Adipose tissue (tissue), 3 donors: Measurements from ENCODE around the gene TMEM231. TPM values are rescaled to one million over a fixed set of nuclear protein-coding genes. Genes with fewer than 3 reads are reported as not detected.
"Not testable (repeated sequence)": the region's sequence is repeated elsewhere in the genome, so short reads cannot be mapped to it uniquely, and the experiment has no call there.

Experiments used
- H3K27ac ChIP-seq: one replicate; pipeline ENCODE4 v1.5.1; 2013; ENCODE audit warnings: low read depth, low read length
- WGBS, 3 donors: extraction: QIAGEN DNeasy Blood & Tissue Kit; methylation state at CpG; one replicate each; pipeline ENCODE4 v1.1.7; 2013; 5-methylcytosine and 5-hydroxymethylcytosine counted together
- polyA plus RNA-seq, 3 donors: library from polyadenylated mRNA; stranded (reverse); fragments of 200-250 nt; gene quantifications; one replicate each; pipeline ENCODE4 v1.2.3, GENCODE V29; 2013
- donor health status: healthy with polysubstance abuse.
- donor health status: Bipolar disorder and iron deficiency.
- donor health status: healthy.

TMEM231 gene, protein sequence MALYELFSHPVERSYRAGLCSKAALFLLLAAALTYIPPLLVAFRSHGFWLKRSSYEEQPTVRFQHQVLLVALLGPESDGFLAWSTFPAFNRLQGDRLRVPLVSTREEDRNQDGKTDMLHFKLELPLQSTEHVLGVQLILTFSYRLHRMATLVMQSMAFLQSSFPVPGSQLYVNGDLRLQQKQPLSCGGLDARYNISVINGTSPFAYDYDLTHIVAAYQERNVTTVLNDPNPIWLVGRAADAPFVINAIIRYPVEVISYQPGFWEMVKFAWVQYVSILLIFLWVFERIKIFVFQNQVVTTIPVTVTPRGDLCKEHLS
- 1 to 10 TPM; 1.9 to 4.2 (median 3.7) TPM for polyA plus RNA-seq

DNA sequence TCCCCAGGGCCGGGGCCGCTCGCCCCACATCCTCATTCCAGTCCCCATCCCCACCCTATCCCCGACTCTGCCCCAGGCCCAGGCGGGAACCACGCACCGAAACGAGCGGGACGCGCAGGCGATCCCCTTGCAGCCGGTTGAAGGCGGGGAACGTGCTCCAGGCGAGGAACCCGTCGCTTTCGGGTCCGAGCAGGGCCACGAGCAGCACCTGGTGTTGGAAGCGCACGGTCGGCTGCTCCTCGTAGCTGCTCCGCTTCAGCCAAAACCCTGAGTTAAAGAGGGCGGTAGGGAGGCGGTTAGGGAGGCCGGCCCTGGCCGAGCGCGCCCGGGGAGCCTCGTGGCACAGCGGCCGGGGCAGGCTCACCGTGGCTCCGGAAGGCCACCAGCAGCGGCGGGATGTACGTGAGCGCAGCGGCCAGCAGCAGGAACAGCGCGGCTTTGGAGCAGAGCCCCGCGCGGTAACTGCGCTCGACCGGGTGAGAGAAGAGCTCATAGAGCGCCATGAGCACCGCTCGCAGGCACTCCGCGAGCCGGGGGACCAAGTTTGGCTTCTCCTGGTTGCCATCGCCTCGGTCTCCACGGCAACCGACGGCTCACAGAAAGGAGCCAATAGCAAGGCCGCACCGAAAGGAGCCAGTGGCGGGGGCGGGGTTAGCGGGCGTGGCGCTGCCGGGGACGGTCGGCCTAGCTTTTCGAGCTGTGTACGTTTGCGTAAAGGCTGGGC is at the start of gene TMEM231:
TSS of gene TMEM231 (minus strand) at position 546 of the 724 bp plus-strand sequence. CDS start at position 503, 43 bp downstream.
- WGBS, 3 donors, result 0% methylated on average over 75 of the region's 75 CpGs
- no peak within 1 kb of the TSS for H3K27ac ChIP-seq

DNA sequence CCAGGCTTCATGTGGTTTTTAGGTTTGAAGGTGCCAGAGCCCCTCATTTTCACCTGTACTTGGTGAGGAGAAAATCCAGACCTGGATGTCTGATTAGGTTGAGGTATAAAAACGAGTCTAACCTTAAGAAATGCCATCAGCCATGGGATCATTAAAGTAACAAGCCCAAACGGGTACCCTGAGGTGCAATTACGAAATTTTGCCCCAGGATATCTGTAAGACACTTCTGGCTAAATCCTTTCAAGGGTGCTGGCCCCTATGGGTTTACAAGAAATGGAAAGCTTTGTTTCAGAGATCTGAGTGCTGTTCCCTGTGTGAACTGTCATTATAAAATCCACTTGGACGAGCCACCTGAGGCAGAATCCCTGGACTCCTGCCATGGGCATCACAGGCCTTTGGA is 47.2 kb upstream of the TMEM231 start:
- no peak overlapping the region for H3K27ac ChIP-seq
- 87 to 94% (median 94%) methylated on average over 4 of the region's 4 CpGs for WGBS, 3 donors

DNA sequence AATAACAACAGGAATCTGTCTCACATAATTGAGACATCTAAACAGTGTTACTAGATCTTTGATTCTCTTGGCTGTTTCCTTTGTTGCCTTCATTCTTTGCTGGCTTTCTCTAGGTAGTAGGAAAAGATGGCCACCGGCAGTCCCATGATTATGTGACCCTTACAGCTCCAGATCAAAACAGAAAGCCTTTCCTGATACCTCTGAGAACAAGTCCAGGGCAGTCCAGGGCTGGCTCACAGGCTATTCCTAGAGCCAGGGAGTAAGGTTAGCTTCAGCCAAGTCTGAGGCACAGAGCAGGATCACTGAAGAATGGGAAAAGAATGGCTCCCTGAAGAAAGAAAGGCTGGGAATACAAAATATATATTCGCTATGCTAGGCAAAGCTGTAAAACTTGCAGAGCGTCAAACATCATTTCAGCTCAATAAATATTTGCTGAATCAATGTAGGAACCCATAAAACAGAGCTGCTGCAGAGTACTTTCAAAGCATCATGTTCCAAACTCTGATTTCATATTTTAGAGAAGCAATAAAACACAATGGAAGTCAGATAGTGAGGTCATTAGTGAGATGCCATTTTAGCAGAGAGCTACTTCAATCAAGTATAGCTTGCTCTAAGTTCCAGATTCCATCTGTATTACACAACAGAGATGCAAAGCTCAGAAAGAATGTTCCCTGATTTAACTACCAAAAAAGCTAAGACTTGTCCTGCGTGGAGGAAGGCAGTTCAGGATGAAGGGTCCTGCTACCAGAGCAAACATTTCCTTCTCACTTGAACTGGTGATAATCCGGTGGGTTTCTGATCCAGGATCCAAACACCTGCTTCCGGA is 43.6 kb upstream of the TMEM231 start:
- no peak overlapping the region for H3K27ac ChIP-seq
- 88 to 92% (median 90%) methylated on average over 6 of the region's 6 CpGs for WGBS, 3 donors

DNA sequence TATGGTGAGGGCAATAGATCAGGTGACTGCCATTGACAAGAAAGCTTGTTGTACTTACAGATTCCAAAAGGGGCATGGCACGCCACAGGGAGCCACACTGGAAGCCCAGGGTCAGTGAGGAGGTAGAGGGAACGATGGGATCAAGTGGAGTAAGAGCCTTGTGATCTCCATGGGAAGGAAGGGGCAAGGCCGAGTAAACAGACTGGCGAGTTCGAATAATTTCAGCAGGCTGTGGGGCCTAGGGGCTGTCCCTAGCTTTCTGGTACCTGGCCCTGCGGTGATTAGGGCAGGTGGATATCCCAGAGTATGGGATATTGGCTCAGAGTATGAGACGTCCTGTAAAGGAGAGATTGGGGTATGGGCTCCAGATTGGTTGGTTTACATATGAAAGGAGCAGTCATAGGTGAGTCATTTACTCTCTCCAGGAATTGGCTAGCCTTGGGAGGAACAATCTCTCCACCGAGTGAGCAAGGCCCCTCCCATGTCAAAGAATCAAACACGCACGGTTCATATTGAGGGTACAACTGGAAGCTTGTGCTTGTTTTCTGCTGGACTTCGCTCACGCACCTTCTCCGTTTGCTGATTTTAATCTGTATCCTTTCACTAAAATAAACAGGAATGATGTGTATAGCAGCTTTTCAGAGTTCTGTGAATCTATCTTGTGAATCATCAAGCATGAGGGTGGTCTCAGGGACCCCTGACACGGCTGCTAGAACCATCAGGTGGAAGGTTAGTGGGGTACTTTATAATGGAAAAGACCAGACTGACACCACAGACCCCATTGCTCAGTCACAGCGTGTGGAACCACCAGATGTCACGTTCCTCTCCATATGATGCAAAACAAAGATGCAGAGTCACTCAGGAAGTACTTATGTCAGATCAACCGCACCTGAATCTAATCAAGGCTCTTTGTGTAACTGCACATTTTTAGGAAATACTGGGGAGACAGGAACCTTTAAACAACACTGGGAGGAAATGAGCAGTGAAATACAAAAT is 38.1 kb upstream of the TMEM231 start:
- no peak overlapping the region for H3K27ac ChIP-seq
- 66 to 73% (median 67%) methylated on average over 17 of the region's 17 CpGs for WGBS, 3 donors

DNA sequence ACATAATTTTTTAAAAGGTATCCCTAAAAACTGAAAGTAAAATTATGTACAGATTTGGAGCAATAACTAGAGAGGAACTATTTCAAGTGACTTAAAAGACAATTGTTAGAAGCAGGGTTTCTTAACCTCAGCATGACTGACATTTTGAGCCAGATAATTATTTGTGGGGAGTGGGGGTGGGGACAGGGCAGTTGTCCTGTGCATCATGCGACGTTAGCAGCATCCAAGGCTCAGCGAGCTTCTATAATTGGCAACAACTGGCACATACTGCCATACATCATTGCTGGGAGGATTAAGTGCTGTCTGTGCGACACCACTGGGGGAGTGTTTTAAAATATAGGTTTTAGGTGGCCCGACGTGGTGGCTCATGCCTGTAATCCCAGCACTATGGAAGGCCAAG is 37.3 kb upstream of the TMEM231 start:
- no peak overlapping the region for H3K27ac ChIP-seq
- WGBS, 3 donors, result 90 to 92% (median 92%) methylated on average over 6 of the region's 6 CpGs

DNA sequence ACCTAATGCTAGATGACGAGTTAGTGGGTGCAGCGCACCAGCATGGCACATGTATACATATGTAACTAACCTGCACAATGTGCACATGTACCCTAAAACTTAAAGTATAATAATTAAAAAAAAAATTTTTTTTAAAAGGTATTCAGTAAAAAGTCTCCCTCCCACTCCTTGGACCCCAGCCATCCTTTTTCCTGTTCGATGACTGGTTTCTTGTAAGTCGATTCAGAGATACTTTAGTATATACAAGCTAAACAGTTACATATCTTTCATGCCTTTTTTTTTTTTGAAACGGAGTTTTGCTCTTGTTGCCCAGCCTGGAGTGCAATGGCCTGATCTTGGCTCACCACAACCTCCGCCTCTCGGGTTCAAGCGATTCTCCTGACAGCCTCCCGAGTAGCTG is 35.9 kb upstream of the TMEM231 start:
- H3K27ac ChIP-seq, result not testable (repeated sequence)

DNA sequence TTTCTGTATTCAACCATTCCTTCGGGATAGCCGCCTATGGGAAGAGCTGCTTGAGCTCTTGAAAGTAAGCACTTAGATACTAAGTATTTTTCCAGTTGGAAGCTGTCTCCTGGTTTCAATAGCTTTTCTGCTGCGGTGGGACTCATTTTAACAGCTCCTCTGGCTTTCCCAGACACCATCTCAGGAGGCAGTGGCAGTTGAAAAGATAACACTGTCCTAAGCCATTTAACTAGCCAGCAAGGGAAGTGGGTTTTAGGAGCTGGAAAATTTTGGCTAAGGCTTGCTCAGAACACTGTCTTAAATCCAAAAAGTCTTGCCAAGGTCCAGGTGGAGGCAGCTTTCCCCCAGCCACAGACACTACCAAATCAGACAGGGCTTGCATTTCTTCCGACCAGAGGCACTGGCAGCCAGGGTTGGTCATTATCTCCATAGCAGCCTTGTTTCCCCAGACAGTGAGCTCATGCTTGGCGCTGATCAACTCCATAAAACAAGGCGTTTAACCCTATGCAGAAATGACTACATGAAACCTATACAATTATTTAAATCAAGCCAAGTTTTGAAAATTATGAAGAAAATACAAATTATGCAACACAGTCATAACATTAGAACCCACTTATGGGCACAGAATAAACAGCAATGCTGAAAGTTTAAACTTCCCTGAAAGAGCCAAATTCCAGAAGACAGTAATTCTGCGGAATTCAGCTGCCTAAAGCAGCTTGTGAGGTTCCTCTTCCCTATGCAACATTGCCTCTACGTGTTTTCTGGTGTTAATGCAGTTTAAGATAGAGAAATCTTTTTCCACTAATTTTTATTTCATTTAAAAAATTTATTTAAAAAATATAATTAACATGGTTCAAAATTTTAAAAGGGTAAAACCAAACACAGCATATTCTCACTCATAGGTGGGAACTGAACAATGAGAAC is 35.1 kb upstream of the TMEM231 start:
- 44 to 66% (median 47%) methylated on average over 8 of the region's 8 CpGs for WGBS, 3 donors
- H3K27ac ChIP-seq, result no peak overlapping the region

More for the DNA sequence above, 35.9 kb upstream of the TMEM231 start:
- 44 to 86% (median 52%) methylated on average over 7 of the region's 9 CpGs for WGBS, 3 donors

DNA sequence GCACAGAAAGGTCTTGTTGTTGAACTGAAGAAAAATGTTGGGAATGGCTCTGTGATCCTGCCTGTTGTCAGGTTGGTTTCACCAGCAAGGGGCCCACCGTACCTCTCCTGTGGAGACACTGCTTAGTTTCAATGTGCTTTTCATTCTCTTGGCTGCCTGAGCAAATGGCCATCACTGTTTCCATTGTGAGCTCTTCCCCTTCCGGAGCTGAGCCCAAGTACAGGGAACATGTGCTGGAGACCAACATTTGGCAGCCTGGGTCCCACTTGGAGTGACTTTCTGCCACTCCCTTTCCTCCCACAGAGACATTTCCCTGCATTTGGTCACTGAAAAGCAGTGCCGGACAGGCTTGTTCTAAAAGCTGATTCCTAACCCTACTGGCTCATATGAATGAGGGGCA is 33.3 kb upstream of the TMEM231 start:
- 46 to 80% (median 55%) methylated on average over 3 of the region's 3 CpGs for WGBS, 3 donors
- H3K27ac ChIP-seq, result no peak overlapping the region

DNA sequence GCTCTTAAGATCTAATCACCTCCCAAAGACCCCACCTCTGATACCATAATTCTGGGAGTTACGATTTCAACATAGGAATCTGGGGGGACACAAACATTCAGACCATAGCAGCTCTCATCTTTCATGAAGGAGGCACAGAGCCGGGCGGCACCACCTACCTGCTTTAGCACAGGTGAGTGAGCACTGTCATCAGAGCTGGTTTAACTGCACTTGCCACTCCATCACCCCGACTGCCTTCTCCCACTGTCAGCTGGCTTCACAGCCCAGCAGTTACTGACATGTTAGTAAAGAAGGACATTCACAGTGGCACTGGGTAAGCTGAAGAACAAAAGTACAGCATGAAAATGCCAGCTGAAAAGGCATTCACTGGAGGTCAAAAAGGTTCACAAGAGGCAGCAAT is 32.7 kb upstream of the TMEM231 start:
- H3K27ac ChIP-seq, result no peak overlapping the region
- WGBS, 3 donors, result 93 to 97% (median 96%) methylated on average over 4 of the region's 4 CpGs

DNA sequence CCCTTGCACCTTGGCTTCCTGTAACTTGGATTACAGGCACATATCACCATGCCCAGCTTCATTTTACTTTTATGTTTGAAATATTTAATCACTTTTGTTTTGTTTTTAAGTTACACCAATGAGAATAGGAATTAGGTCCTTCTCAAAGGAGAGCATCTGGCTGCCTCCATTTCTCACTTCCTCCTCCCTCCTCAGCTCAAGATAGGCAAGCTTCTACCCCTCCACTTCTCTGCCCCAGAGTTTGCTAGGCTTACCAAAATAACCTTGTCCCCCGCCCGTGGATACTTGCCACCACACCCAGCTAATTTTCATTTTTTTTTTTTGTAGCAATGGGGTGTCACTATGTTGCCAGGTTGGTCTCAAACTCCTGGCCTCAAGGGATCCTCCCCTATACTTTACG is 28.1 kb upstream of the TMEM231 start:
- 68 to 83% (median 76%) methylated on average over 3 of the region's 3 CpGs for WGBS, 3 donors
- no peak overlapping the region for H3K27ac ChIP-seq

DNA sequence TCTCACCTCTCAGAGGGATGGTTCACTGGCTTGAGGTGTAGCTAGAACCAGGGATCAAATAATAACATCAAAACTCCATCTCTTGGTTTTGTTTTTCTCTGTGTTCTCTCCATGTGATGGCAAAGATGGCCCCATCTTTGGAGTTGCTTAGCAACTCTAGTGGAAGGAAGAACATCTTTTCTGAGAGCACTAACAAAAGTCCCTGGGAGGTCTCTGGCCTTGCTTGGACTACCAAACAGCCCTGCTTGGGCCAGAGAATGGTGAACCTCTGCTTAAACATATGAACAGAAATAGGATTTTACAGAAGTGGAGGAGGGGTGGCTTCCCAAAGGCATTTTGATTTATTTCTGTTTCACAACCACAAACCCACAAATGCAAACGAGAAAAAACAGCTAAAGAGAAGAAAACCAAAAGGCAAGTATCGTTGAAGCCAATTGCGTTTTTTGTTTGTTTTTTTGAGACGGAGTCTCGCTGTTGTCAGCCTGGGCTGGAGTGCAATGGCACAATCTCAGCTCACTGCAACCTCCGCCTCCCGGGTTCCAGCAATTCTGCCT is 23.3 kb upstream of the TMEM231 start:
- WGBS, 3 donors, result 65 to 90% (median 68%) methylated on average over 7 of the region's 7 CpGs
- no peak overlapping the region for H3K27ac ChIP-seq

DNA sequence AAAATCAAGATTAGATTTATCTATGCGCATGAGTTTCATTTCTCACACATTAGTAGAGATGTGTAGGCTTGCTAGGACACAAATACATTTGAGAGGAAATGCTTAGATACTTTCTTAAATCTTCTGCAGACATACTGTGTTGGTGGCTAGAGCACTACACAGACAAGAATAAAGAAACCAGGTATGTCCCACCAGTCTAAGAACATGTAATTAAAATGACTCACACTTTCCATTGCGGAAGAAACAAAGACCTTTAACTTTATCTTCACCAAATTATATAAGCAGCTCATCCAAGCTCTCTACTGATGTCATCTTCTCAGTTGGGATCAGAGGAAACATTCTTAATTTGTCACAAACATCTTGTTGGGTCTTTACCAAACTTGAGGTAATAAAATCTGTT is 22.7 kb upstream of the TMEM231 start:
- 92 to 97% (median 97%) methylated on average over 2 of the region's 2 CpGs for WGBS, 3 donors
- no peak overlapping the region for H3K27ac ChIP-seq

DNA sequence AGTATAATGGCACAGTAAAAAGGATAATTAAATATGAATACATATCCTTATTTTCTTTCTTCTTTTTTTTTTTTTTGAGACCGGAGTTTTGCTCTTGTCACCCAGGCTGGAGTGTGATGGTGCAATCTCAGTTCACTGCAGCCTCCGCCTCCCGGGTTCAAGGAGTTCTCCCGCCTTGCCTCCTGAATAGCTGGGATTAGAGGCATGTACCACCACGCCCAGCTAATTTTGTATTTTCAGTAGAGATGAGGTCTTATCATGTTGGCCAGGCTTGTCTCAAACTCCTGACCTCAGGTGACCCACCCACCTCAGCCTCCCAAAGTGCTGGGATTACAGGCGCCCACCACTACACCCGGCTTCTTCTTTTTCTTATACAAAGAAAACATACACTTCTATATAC is 22.2 kb upstream of the TMEM231 start:
- 91 to 94% (median 93%) methylated on average over 7 of the region's 7 CpGs for WGBS, 3 donors

DNA sequence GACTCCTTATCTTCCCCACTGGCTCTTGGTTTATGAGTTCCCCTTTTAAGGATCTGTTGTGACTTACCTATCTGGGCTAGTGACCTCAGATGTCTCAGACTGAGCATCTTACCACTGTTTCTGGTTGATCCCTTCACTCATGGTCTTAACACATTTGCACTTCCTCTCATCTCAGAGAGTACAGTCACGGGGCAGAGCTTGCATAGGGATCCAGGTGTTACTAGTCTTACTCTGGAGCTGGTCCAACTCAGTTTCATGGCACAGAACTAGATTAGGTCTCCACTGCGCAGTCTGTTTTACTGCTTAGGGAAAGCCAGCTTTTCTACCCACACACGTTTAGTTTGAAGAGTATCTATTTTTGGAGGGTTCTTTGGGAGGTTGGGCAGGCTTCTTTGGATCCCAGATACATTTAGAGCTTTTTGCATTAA is 20.3 kb upstream of the TMEM231 start:
- H3K27ac ChIP-seq, result no peak overlapping the region
- 51 to 67% (median 61%) methylated on average over 3 of the region's 3 CpGs for WGBS, 3 donors

More for the DNA sequence above, 22.2 kb upstream of the TMEM231 start:
- H3K27ac ChIP-seq, result no peak overlapping the region

DNA sequence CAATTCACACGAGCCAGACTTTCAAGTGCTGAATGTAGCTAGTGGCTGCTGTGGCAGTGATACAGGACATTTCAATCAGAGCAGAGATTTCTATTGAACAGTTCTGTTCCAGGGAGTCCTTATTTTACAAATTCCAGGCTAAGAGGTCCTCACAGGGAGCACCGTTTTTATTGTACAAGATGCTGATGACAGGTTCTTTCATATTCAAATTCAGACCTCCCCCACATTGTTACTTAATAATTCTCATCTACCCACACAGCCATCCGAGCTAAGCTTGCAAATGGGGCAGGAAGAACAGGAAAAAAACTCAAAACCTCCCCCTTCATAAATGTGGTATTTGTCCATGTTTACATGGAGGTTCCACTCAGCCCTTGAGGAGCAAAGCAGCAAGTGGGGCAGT is 19.9 kb upstream of the TMEM231 start:
- H3K27ac ChIP-seq, result no peak overlapping the region
- WGBS, 3 donors, result 56 to 75% (median 62%) methylated on average over 3 of the region's 3 CpGs

DNA sequence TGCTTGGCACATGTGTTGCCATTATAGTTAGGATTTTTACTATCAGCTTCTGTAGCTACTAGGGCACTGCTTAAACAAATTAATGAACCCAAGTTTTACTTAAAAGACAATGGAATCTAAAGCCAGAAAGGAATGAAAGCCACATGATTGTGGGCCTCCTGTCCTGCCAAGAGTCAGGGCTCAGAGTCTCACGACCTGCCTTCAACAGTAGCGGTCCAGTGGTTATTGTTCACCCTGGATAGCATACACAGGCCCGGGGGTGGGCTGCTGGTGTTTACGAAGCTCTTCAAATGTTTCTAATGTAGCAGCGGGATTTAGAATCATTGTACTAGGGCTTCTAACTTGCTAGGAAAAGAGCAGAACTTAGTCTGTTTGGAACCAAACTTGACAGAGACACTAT is 17.9 kb upstream of the TMEM231 start:
- 78 to 93% (median 88%) methylated on average over 5 of the region's 5 CpGs for WGBS, 3 donors
- H3K27ac ChIP-seq, result no peak overlapping the region
